GM11168 (cell line): ENCODE results near the gene CD300LF.

Source experiments
- in situ Hi-C: fragments of 300-500 bp; cut with MboI; formaldehyde crosslinking; loops from one replicate; pipeline ENCODE4 v1.12.0; 2022; ENCODE audit warnings: low sequenced_read_pairs; ENCODE audit not compliant: unreplicated experiment

Gene CD300LF

GRCh38 chr17:74746922-74747321 is 34.2 kb upstream of the CD300LF start:
- in situ Hi-C loops: no loop called here

DNA sequence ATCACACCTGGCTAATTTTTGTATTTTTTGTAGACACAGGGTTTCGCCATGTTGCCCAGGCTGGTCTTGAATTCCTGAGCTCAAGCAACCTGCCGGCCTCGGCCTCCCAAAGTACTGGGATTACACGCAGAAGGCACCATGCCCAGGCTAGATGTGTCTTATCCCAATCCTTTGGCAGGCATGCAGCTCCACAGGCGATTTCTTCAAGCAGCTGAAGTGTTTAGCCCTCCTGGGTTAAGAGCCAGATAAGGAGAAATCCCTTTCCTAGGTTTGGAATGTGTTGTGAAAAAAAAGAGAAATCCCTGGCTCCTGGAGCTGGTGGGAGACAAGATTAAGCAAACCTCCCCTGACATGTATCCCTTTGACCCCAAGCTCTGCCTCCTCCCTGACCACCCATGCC is 33.7 kb upstream of the CD300LF start:
- in situ Hi-C loops: no loop called here

- in situ Hi-C loops: no loop called here
These were observed 32.9 kb upstream of the CD300LF start for GRCh38 chr17:74745548-74746177.

- in situ Hi-C loops: no loop called here
These were observed 32.2 kb upstream of the CD300LF start for GRCh38 chr17:74744714-74745547.

DNA sequence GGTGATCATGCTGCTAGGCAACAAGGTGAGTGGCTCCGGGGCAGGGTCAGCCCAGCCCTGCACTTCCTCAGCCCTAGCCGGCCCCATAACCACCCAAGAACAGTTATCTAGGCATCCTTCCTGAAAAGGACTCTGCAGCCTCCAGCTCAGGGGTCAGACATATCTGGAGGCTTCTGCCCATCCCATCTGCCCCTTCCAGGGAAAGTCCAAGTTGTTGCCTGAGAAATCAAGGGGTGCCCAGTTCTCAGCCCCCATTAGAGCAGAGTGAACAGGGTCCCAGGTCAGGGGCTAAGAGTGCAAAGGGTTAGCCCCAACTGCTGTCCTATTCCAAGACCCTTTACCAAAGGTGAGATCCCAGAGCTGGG is 31.6 kb upstream of the CD300LF start:
- in situ Hi-C loops: no loop called here

- in situ Hi-C loops: no loop called here
These were observed 31.0 kb upstream of the CD300LF start for GRCh38 chr17:74743755-74744154.

DNA sequence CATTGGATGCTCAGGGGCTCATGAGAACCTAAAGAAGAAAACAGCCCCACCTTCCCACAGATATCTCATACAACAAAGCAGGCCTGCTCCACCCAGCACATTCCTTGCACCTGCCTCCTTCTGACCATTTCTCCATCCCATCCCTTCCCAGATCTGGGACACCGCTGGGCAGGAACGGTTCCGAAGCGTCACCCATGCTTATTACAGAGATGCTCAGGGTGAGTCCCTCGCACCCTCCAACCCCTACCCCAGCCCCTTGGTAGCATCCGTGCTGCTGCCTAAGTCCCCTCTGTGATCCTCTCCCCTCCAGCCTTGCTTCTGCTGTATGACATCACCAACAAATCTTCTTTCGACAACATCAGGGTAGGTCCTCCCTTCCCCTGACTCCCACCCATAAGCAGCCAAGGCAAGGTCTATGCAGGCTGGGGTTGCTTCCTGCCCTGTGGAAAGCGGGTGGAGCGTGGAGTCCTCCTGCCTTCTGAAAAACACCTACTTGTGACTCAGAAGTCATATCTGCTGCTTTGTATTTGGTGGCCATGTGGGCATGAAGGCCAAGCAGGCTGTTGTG is 30.3 kb upstream of the CD300LF start:
- in situ Hi-C loops: no loop called here

DNA sequence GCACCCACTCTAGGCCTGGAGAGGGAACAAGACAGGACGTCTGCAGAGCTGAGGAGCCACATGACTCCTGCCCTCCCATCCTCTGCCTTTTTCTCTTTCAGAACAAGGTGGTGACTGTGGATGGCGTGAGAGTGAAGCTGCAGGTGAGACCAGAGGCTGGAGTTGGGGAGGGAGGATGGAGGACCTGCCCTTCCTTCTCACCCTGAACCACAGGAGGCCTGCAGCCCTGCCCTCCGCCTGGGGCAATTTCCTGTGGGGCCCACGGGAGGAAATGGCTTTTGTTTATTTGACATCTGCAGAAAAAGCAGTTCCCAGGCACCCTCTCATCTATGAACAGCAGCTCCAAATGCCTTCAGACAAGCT is 29.4 kb upstream of the CD300LF start:
- in situ Hi-C loops: no loop called here

- in situ Hi-C loops: no loop called here
These were observed 28.1 kb upstream of the CD300LF start for GRCh38 chr17:74740641-74741387.

DNA sequence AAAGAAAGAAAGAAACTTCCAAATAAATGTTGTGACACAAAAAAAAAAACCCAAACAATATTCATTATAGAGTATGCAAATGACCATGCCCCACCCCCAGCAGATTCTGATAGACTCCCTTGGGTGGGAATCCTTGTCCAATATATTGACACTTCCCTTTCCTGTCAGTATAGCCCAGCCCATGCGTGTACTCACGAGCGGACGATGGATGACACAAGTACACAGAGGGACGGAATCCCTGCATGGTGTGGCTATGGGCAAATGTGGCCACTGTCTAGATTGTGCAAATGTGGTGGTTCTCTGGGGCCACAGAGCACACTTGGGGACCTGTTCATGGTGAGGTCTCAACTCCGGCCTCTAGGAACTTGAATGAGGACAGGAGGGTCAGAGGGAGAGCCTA is 27.4 kb upstream of the CD300LF start:
- in situ Hi-C loops: no loop called here

GRCh38 chr17:74739227-74739831 is 26.6 kb upstream of the CD300LF start:
- in situ Hi-C loops: loop anchor here (5.0 kb wide), 1 partner anchor 82 kb away; no protein-coding TSS in a partner anchor

GRCh38 chr17:74738051-74738996 is 25.6 kb upstream of the CD300LF start:
- in situ Hi-C loops: loop anchor here (5.0 kb wide), 1 partner anchor 81 kb away; no protein-coding TSS in a partner anchor

GRCh38 chr17:74737299-74738050 is 24.8 kb upstream of the CD300LF start:
- in situ Hi-C loops: loop anchor here (5.0 kb wide), 1 partner anchor 80 kb away; no protein-coding TSS in a partner anchor

DNA sequence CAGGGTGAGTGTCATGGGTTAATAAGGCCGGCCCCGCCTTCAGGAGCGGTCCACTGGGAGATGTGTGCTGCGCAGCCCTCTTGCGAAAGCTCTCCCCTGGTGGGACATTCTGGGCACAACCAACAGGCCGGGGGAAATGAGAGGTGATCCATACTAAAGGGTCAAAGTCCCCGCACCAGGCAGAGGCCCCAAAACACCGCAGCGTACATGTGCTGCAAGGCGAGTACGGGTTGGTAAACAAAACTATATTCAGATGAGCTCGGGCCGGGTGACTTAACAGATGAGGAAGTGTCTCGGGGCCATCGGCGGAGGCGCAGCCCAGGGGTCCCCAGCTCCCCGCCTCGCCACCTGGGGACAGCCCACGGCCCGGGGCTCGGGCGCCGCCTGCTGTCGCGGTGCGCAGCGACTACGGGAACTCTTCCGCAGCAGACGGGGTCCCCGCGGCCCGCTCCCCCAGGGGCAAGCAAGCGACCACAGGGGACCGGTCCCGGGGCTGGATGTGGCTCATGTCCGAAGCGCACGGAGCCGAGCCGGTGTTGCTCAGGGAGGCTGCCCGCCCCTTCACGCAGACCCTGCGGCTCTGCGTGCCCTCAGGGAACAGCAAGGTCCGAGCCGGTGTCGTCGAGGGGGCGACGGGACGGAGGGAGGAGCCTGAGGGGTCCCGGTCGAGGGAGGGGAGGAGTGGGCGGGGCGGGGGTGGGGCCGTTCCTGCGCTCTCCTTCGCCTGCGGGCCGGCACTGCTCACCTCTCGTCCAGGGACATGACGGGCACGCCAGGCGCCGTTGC is 24.0 kb upstream of the CD300LF start, which contains the start of gene RAB37:
TSS of gene RAB37 (plus strand) at position 744 of the 786 bp plus-strand sequence. CDS start at position 761, 17 bp downstream.
- in situ Hi-C loops: loop anchor here (5.0 kb wide), 1 partner anchor 79 kb away; no protein-coding TSS in a partner anchor

DNA sequence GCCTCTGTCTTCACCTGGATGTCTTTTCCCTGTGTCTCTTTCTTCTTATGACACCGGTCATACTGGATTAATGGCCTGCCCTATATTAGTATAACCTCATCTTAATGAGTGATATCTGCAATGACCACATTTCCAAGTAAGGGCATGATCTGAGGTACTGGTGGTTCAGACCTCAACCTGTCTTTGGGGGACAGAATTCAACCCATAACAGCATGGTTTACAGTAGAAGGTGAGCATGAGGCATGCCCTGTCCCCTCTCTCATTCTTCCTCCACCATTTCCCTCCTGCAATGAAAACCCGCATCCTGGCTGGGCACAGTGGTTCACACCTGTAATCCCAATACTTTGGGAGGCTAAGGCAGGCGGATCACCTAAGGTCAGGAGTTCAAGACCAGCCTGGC is 21.5 kb upstream of the CD300LF start:
- in situ Hi-C loops: no loop called here

DNA sequence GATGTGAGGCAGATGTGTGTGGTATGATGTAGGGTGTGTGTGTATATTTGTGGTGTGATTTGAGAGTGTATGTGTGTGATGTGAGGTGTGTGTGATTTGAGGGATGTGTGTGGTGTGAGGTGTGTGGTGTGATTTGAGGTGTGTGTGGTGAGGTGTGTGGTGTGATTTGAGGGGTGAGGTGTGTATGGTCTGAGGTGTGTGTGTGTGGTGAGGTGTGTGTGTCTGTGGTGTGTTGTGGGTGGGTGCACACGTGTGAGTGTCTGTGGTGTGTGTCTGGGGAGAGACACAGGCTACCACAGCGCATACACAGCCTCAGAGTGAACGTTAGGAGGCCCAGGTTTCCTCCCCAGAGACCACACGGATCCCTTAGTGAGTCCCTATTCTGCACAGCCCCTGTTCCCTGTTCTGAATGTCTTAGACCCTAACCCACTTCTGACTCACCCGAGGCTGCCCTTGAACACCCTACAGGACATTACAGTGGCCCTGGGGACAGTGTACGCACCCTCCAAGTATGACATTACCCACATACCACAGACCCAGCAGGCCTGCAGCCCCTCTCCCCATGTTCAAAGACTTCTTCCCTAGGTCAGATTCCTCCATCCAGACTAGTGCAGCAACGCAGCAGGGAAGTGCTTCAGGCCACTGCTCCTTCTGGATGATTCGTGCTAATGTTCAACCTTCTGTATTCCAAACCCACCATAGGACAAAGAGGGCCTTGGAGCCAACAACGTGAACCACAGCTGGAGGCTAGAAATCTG is 20.8 kb upstream of the CD300LF start:
- in situ Hi-C loops: no loop called here
